ENCODE measurements around the gene SHC1. TPM values are rescaled to one million over a fixed set of nuclear protein-coding genes. Genes with fewer than 3 reads are reported as not detected.

The SHC1 gene
- total and polyA plus RNA-seq, 7 donors = 33.2 to 87.2 (median 67.3) TPM

- Histone ChIP-seq H3K4me3 (peak overlapping the region; percentile 71), H3K4me1 (peaks cover 47% of the 10 kb centered on the region)
- intact Hi-C loops (cut with DNase I) = loop anchor here in 1 of 2 donors (5.0 kb wide), 1 partner anchor 108 kb away; the partner anchor contains the start of gene EFNA4
These were observed 16.0 kb downstream of the SHC1 start for GRCh38 chr1:154954541-154954940.

GRCh38 chr1:154953611-154954038 lies 16.9 kb downstream of the SHC1 start:
- Histone ChIP-seq H3K27ac (peak overlapping the region; percentile 88), H3K4me1 (peaks cover 47% of the 10 kb centered on the region), H3K36me3 (ENCODE audit: insufficient read depth in 1 of 2, low read depth in 1 of 2) (peaks cover 0 to 34% of the 10 kb centered on the region in 2 donors), H3K27me3 (ENCODE audit: insufficient read depth in 3 of 3, low read length in 2 of 3) (no peaks in the 10 kb centered on the region), H3K4me3 (peak overlapping the region; percentile 71), H3K9me3 (no peaks in the 10 kb centered on the region)
- ATAC-seq (no peak), DNase-seq (no peak)
- 21 to 51% (median 48%) methylated on average over 2 of the region's 2 CpGs for WGBS, 3 donors
- intact Hi-C loops (cut with DNase I) = loop anchor here in 1 of 2 donors (5.0 kb wide), 1 partner anchor 109 kb away; the partner anchor contains the start of gene EFNA4
- TF ChIP-seq CTCF (IDR thresholded peaks at IDR 0.05) = no peak

More at GRCh38 chr1:154954541-154954940, 16.0 kb downstream of the SHC1 start:
- Histone ChIP-seq H3K9me3 (no peaks in the 10 kb centered on the region), H3K27me3 (ENCODE audit: insufficient read depth in 3 of 3, low read length in 2 of 3) (no peaks in the 10 kb centered on the region), H3K27ac (peak overlapping the region; percentile 88), H3K36me3 (ENCODE audit: insufficient read depth in 1 of 2, low read depth in 1 of 2) (peaks cover 0 to 36% of the 10 kb centered on the region in 2 donors)
- WGBS, 3 donors = 50 to 56% (median 53%) methylated on average over 3 of the region's 3 CpGs
- TF ChIP-seq CTCF (IDR thresholded peaks at IDR 0.05) = no peak
- no peak for DNase-seq
- no peak for ATAC-seq

- DNase-seq (no peak), ATAC-seq (no peak)
- peak overlapping the region; percentile 71 for H3K4me3 ChIP-seq
- no peaks in the 10 kb centered on the region for H3K9me3 ChIP-seq
- peaks cover 47% of the 10 kb centered on the region for H3K4me1 ChIP-seq
- H3K27me3 ChIP-seq (ENCODE audit: insufficient read depth in 3 of 3, low read length in 2 of 3) = no peaks in the 10 kb centered on the region
- no peak for TF ChIP-seq CTCF (IDR thresholded peaks at IDR 0.05)
- H3K36me3 ChIP-seq (ENCODE audit: insufficient read depth in 1 of 2, low read depth in 1 of 2) = peaks cover 0 to 37% of the 10 kb centered on the region in 2 donors
- H3K27ac ChIP-seq = peak overlapping the region; percentile 88
- WGBS, 3 donors = 51 to 70% (median 53%) methylated on average over 6 of the region's 6 CpGs
- intact Hi-C loops (cut with DNase I) = loop anchor here in 1 of 2 donors (5.0 kb wide), 1 partner anchor 110 kb away; the partner anchor contains the start of gene EFNA4
These were observed 17.9 kb downstream of the SHC1 start for GRCh38 chr1:154952664-154953063.

GRCh38 chr1:154951901-154952657 lies 18.5 kb downstream of the SHC1 start:
- DNase-seq = peak in 1 of 2 donors; percentile 51
- Histone ChIP-seq H3K4me3 (peak overlapping the region; percentile 71), H3K4me1 (peaks cover 42% of the 10 kb centered on the region), H3K27me3 (ENCODE audit: insufficient read depth in 3 of 3, low read length in 2 of 3) (no peaks in the 10 kb centered on the region), H3K27ac (peak overlapping the region; percentile 88), H3K36me3 (ENCODE audit: insufficient read depth in 1 of 2, low read depth in 1 of 2) (peaks cover 0 to 42% of the 10 kb centered on the region in 2 donors), H3K9me3 (no peaks in the 10 kb centered on the region)
- 58 to 64% (median 59%) methylated on average over 15 of the region's 15 CpGs for WGBS, 3 donors
- no peak for ATAC-seq
- TF ChIP-seq CTCF (IDR thresholded peaks at IDR 0.05) = no peak
- intact Hi-C loops (cut with DNase I) = loop anchor here in 1 of 2 donors (5.0 kb wide), 1 partner anchor 110 kb away; the partner anchor contains the start of gene EFNA4

Measured in psoas muscle (tissue), 8 donors.